H7 (cell line): Measurements from ENCODE around the gene LRRK2. TPM values are rescaled to one million over a fixed set of nuclear protein-coding genes. Genes with fewer than 3 reads are reported as not detected.
"Not testable (repeated sequence)": the region's sequence is repeated elsewhere in the genome, so short reads cannot be mapped to it uniquely, and the experiment has no call there.

Experiments used
- DNase-seq: peaks from one replicate; pipeline ENCODE4 v3.0.0; 2012
- H3K27me3 ChIP-seq: 2 replicates; pipeline ENCODE4 v1.6.0; 2011; ENCODE audit warnings: mild to moderate bottlenecking, low read length; ENCODE audit not compliant: control insufficient read depth, insufficient read depth
- H3K36me3 ChIP-seq: replicated peaks from 2 replicates; pipeline ENCODE4 v1.5.1; 2011; ENCODE audit warnings: low read length; ENCODE audit not compliant: control insufficient read depth, insufficient read depth
- H3K4me3 ChIP-seq: 2 replicates; pipeline ENCODE4 v1.5.1; 2011; ENCODE audit warnings: low read depth, mild to moderate bottlenecking, control low read depth, low read length, moderate library complexity; ENCODE audit not compliant: insufficient read depth
- total RNA-seq: library from RNA; depleted of rRNA; stranded (reverse); fragments of >200 nt; shearing (Covaris generic); gene quantifications from 2 replicates; pipeline ENCODE4 v1.2.3, GENCODE V29; 2014

Gene LRRK2
- total RNA-seq, 1 experiment from 2014 or later, result 0.14 TPM

- Histone ChIP-seq H3K27me3 (no peaks in the 10 kb centered on the region), H3K36me3 (no peaks in the 10 kb centered on the region), H3K4me3 (no peak overlapping the region)
- DNase-seq, result no peak
Measured at GRCh38 chr12:40338071-40338470, 113.3 kb downstream of the LRRK2 start.

GRCh38 chr12:40338621-40339020 lies 113.8 kb downstream of the LRRK2 start:
- Histone ChIP-seq H3K4me3 (no peak overlapping the region), H3K36me3 (no peaks in the 10 kb centered on the region), H3K27me3 (no peaks in the 10 kb centered on the region)
- no peak for DNase-seq

- DNase-seq, result no peak
- Histone ChIP-seq H3K36me3 (no peaks in the 10 kb centered on the region), H3K4me3 (no peak overlapping the region), H3K27me3 (no peaks in the 10 kb centered on the region)
Measured at GRCh38 chr12:40342010-40342409, 117.2 kb downstream of the LRRK2 start.

- DNase-seq, result no peak
Measured at GRCh38 chr12:40343124-40343523, 118.3 kb downstream of the LRRK2 start.

GRCh38 chr12:40344312-40344711 lies 119.5 kb downstream of the LRRK2 start:
- H3K4me3 ChIP-seq, result no peak overlapping the region
- DNase-seq, result no peak
- H3K27me3 ChIP-seq, result no peaks in the 10 kb centered on the region
- H3K36me3 ChIP-seq, result no peaks in the 10 kb centered on the region

More at GRCh38 chr12:40343124-40343523, 118.3 kb downstream of the LRRK2 start:
- Histone ChIP-seq H3K27me3 (no peaks in the 10 kb centered on the region), H3K36me3 (no peaks in the 10 kb centered on the region), H3K4me3 (no peak overlapping the region)

- H3K27me3 ChIP-seq, result no peaks in the 10 kb centered on the region
- H3K36me3 ChIP-seq, result no peaks in the 10 kb centered on the region
- no peak overlapping the region for H3K4me3 ChIP-seq
- no peak for DNase-seq
Measured at GRCh38 chr12:40351976-40352375, 127.2 kb downstream of the LRRK2 start.

- no peaks in the 10 kb centered on the region for H3K27me3 ChIP-seq
- DNase-seq, result no peak
- no peaks in the 10 kb centered on the region for H3K36me3 ChIP-seq
- no peak overlapping the region for H3K4me3 ChIP-seq
Measured at GRCh38 chr12:40375076-40375475, 150.3 kb downstream of the LRRK2 start.

- Histone ChIP-seq H3K27me3 (no peaks in the 10 kb centered on the region), H3K4me3 (no peak overlapping the region), H3K36me3 (no peaks in the 10 kb centered on the region)
- no peak for DNase-seq
Measured at GRCh38 chr12:40376533-40377267, 151.9 kb downstream of the LRRK2 start.

GRCh38 chr12:40378691-40379090 lies 153.9 kb downstream of the LRRK2 start:
- Histone ChIP-seq H3K27me3 (no peaks in the 10 kb centered on the region), H3K36me3 (no peaks in the 10 kb centered on the region), H3K4me3 (no peak overlapping the region)
- no peak for DNase-seq

- Histone ChIP-seq H3K36me3 (no peaks in the 10 kb centered on the region), H3K27me3 (no peaks in the 10 kb centered on the region), H3K4me3 (no peak overlapping the region)
- no peak for DNase-seq
Measured at GRCh38 chr12:40382217-40382616, 157.4 kb downstream of the LRRK2 start.

- DNase-seq, H3K27me3 ChIP-seq, H3K36me3 ChIP-seq, H3K4me3 ChIP-seq: not testable (repeated sequence)
Measured at GRCh38 chr12:40387279-40387678, 162.5 kb downstream of the LRRK2 start.

GRCh38 chr12:40390980-40391379 lies 166.2 kb downstream of the LRRK2 start:
- H3K4me3 ChIP-seq, result no peak overlapping the region

GRCh38 chr12:40393026-40393425 lies 168.2 kb downstream of the LRRK2 start:
- no peaks in the 10 kb centered on the region for H3K36me3 ChIP-seq
- no peak overlapping the region for H3K4me3 ChIP-seq
- no peak for DNase-seq
- no peaks in the 10 kb centered on the region for H3K27me3 ChIP-seq

More at GRCh38 chr12:40390980-40391379, 166.2 kb downstream of the LRRK2 start:
- H3K36me3 ChIP-seq, result no peaks in the 10 kb centered on the region
- no peak for DNase-seq
- H3K27me3 ChIP-seq, result no peaks in the 10 kb centered on the region

- Histone ChIP-seq H3K4me3 (no peak overlapping the region), H3K36me3 (no peaks in the 10 kb centered on the region), H3K27me3 (no peaks in the 10 kb centered on the region)
- DNase-seq, result no peak
Measured at GRCh38 chr12:40399656-40400055, 174.9 kb downstream of the LRRK2 start.

- DNase-seq, result no peak
- H3K27me3 ChIP-seq, result no peaks in the 10 kb centered on the region
- H3K4me3 ChIP-seq, result no peak overlapping the region
- H3K36me3 ChIP-seq, result no peaks in the 10 kb centered on the region
Measured at GRCh38 chr12:40405419-40405818, 180.6 kb downstream of the LRRK2 start.
